ENCODE results near the gene OR6C4.
"Not testable (repeated sequence)": the region's sequence is repeated elsewhere in the genome, so short reads cannot be mapped to it uniquely, and the experiment has no call there.

Gene OR6C4

GRCh38 chr12:55549302-55549701, at the start of gene OR6C4:
Gene OR6C4, plus strand, starts transcription at chr12:55549602. Its CDS starts 1,625 bp downstream, at chr12:55551227.
- no peak for DNase-seq

GRCh38 chr12:55499810-55500252, 49.6 kb upstream of the OR6C4 start:
- no peak for DNase-seq

GRCh38 chr12:55501601-55502000, 47.8 kb upstream of the OR6C4 start:
- DNase-seq: no peak

GRCh38 chr12:55515696-55516095, 33.7 kb upstream of the OR6C4 start:
- no peak for DNase-seq

GRCh38 chr12:55516391-55516790, 33.0 kb upstream of the OR6C4 start:
- DNase-seq: no peak

GRCh38 chr12:55548235-55548634, 1.2 kb upstream of the OR6C4 start:
- not testable (repeated sequence) for DNase-seq

- no peak for DNase-seq
These were observed 646 bp upstream of the OR6C4 start for GRCh38 chr12:55548756-55549155.

- no peak for DNase-seq
These were observed 4.9 kb downstream of the OR6C4 start for GRCh38 chr12:55554296-55554695.

- not testable (repeated sequence) for DNase-seq
These were observed 20.7 kb downstream of the OR6C4 start for GRCh38 chr12:55570060-55570459.

GRCh38 chr12:55570689-55571088, 21.3 kb downstream of the OR6C4 start:
- DNase-seq: not testable (repeated sequence)

GRCh38 chr12:55572168-55572567, 22.8 kb downstream of the OR6C4 start, which contains the start of gene OR2AP1:
Gene OR2AP1, plus strand, starts transcription at chr12:55572468. Its CDS starts 1,947 bp downstream, at chr12:55574415.
- DNase-seq: no peak

GRCh38 chr12:55582066-55582465, 32.7 kb downstream of the OR6C4 start:
- DNase-seq: no peak

GRCh38 chr12:55585817-55586216, 36.4 kb downstream of the OR6C4 start:
- DNase-seq: no peak

GRCh38 chr12:55590152-55590551, 40.8 kb downstream of the OR6C4 start:
- DNase-seq: not testable (repeated sequence)
